Measurements from ENCODE around the gene PTPN9. TPM values are rescaled to one million over a fixed set of nuclear protein-coding genes. Genes with fewer than 3 reads are reported as not detected.

The PTPN9 gene
- total RNA-seq, 4 donors from 2014 or later, result 11.7 to 20.9 (median 15.7) TPM

- no peak for TF ChIP-seq CTCF (IDR thresholded peaks at IDR 0.05; ENCODE audit: low read depth)
These were observed 5.3 kb downstream of the PTPN9 start for GRCh38 chr15:75573648-75574384.

GRCh38 chr15:75570126-75570845, 8.8 kb downstream of the PTPN9 start:
- no peak for TF ChIP-seq CTCF (IDR thresholded peaks at IDR 0.05; ENCODE audit: low read depth)

GRCh38 chr15:75565062-75565970, 13.8 kb downstream of the PTPN9 start:
- no peak for TF ChIP-seq CTCF (IDR thresholded peaks at IDR 0.05; ENCODE audit: low read depth)

- no peak for TF ChIP-seq CTCF (IDR thresholded peaks at IDR 0.05; ENCODE audit: low read depth)
These were observed 17.2 kb downstream of the PTPN9 start for GRCh38 chr15:75561888-75562287.

- no peak for TF ChIP-seq CTCF (IDR thresholded peaks at IDR 0.05; ENCODE audit: low read depth)
These were observed 24.4 kb downstream of the PTPN9 start for GRCh38 chr15:75554717-75555116.

GRCh38 chr15:75553659-75554058, 25.5 kb downstream of the PTPN9 start:
- TF ChIP-seq CTCF (IDR thresholded peaks at IDR 0.05; ENCODE audit: low read depth), result no peak

GRCh38 chr15:75551091-75551490, 28.0 kb downstream of the PTPN9 start:
- no peak for TF ChIP-seq CTCF (IDR thresholded peaks at IDR 0.05; ENCODE audit: low read depth)
